GM21367 (cell line): ENCODE measurements around the gene RNF14.

ENCODE experiments used
- ATAC-seq: cut with Tn5 transposase; IDR thresholded peaks from one replicate; pipeline ENCODE4 v1.9.1; 2021; ENCODE audit not compliant: unreplicated experiment

The RNF14 gene

GRCh38 chr5:141968914-141969608, at the start of gene RNF14:
RNF14 (plus strand) TSS chr5:141969105; CDS start chr5:141973589, 4,484 bp downstream.
- ATAC-seq, result peak; percentile 90

- no peak for ATAC-seq
Observed at GRCh38 chr5:141919218-141920119, 49.4 kb upstream of the RNF14 start.

GRCh38 chr5:141920771-141921170, 48.1 kb upstream of the RNF14 start:
- no peak for ATAC-seq

- ATAC-seq, result peak; percentile 1
Observed at GRCh38 chr5:141922827-141923447, 46.0 kb upstream of the RNF14 start.

GRCh38 chr5:141923448-141924313, 45.2 kb upstream of the RNF14 start, which contains the start of gene DELE1:
DELE1 (plus strand) TSS chr5:141923871; CDS start chr5:141923942, 71 bp downstream.
- peak; percentile 94 for ATAC-seq

GRCh38 chr5:141926434-141926833, 42.5 kb upstream of the RNF14 start:
- ATAC-seq, result no peak

GRCh38 chr5:141928051-141928450, 40.9 kb upstream of the RNF14 start:
- no peak for ATAC-seq

- ATAC-seq, result no peak
Observed at GRCh38 chr5:141929398-141930058, 39.4 kb upstream of the RNF14 start.

GRCh38 chr5:141931694-141932093, 37.2 kb upstream of the RNF14 start:
- ATAC-seq, result no peak

- no peak for ATAC-seq
Observed at GRCh38 chr5:141933151-141933550, 35.8 kb upstream of the RNF14 start.

- no peak for ATAC-seq
Observed at GRCh38 chr5:141934099-141934844, 34.6 kb upstream of the RNF14 start.

GRCh38 chr5:141935538-141935937, 33.4 kb upstream of the RNF14 start:
- no peak for ATAC-seq

- no peak for ATAC-seq
Observed at GRCh38 chr5:141940695-141941271, 28.1 kb upstream of the RNF14 start.

- no peak for ATAC-seq
Observed at GRCh38 chr5:141941307-141941706, 27.6 kb upstream of the RNF14 start.

- no peak for ATAC-seq
Observed at GRCh38 chr5:141941779-141942178, 27.1 kb upstream of the RNF14 start.

GRCh38 chr5:141942185-141942857, 26.6 kb upstream of the RNF14 start:
- no peak for ATAC-seq

- no peak for ATAC-seq
Observed at GRCh38 chr5:141944076-141944475, 24.8 kb upstream of the RNF14 start.

GRCh38 chr5:141945511-141946051, 23.3 kb upstream of the RNF14 start:
- no peak for ATAC-seq
